H4 (cell line): ENCODE measurements around the gene TMEM163. TPM values are rescaled to one million over a fixed set of nuclear protein-coding genes. Genes with fewer than 3 reads are reported as not detected.

Experiments used
- DNase-seq: peaks from one replicate; pipeline ENCODE4 v3.0.0-alpha.2; 2015; ENCODE audit warnings: low spot score
- total RNA-seq: library from RNA; depleted of rRNA; stranded (reverse); fragments of >200 nt; shearing (Covaris generic); gene quantifications from 2 replicates; pipeline ENCODE4 v1.2.3, GENCODE V29; 2014

The TMEM163 gene
- total RNA-seq, 1 experiment from 2014 or later, result not detected

DNA sequence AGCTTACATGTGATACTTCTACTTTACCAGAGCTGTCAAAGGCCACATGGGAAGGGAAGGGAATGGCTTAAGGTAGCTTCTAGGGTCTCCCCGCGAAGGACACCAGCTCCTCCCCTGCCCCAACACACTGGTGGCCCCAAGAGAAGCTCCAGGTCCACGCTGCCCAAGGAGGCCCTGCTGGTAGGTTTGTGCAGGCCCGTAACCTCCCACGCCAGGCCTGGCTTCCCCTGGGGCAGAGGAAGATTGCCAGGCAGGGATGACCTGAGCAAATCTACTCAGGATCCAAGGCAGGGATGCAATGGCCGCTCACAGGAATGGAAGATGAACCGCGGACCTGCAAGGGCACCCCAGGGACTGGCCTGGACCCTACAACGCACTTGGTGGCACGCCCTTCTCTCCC, 259.9 kb downstream of the TMEM163 start:
- no peak for DNase-seq

DNA sequence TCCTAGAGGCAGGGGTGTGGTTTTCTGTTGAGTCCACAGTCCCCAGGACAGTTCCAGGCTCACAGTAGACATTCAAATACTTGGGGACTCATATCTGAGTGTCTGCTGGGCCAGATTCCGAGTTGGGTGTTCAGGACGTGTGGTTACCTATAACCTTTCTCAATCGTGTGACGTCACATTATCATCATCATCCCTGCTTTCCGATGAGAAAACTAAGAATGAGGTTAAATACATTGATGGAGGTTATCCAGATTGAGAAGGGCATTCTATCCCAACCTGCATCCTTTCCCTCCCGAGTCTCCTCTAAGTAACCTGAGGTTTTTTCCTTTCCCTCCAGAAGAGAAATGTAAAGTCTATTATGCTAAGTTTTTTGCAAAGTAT, 260.3 kb downstream of the TMEM163 start:
- DNase-seq, result no peak

DNA sequence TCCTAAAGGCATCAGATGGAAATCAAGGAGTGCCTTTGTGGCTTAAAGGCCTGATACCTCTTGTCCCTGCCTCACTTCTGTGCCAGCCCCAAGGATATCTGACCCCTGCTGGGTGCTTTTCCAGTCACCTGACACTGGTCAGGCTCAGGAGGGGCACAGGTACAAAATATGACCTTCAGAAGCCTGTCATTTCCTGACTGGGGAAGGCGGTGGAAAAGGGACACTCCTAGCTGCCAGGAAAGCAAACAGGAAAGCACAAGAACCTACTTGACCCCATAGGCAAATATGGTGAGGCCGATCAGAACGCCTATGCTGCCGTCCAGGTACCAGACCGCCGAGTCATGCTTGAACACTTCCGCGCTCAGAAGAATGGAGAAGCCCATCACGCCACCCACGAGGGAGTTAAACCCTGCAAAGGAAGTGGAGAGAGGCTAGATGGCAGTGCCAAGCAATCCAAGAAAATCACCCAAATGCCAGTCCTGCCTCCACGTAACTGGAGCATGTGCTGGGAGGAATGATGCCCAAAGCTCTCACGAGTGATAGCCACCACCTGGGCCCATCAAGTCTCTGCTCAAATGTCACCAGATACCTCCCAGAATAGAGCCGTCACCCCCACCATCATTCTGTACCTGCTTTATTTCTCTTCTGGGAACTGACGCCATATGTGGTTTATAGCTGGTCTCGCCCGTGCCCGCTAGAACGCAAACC, 260.9 kb downstream of the TMEM163 start:
- DNase-seq, result no peak

DNA sequence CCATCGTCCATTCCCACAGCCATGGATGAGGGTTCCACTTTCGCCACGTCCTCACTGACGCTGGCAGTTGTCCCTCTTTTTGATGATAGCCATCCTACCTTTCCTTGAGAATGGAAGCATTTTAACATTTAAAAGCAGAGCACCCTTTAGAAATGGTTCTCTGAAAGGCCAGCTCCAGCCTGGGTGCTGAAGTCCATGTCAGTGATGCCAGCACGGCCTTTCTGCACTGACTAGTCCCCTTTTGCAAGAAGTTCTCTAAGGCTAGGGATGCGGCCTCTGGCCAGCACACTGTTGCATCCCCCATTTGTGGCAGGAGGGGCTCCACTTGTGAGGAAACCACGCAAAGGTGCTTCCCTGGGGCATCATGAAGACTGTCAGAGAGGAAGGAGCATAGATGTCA, 261.4 kb downstream of the TMEM163 start:
- DNase-seq, result no peak

DNA sequence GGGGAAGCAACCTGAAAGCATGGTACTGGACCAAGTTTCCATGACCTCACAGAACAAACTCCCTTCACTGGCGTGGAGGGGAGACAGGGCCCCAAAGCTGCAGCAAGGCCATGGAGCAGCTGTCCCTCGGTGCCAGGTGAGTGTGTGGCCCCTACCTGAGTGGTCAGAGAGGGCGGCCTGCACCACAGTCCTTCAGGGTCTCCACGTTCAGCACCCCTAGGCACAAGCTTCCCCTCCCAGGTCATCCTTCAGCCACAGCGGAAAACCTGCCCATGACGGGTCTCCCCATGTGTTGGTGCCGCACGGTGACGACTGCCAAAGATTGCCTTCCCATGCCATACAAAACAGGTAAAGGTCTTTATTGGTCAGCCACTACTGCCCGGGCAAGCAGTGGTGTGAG, 263.4 kb downstream of the TMEM163 start:
- no peak for DNase-seq

DNA sequence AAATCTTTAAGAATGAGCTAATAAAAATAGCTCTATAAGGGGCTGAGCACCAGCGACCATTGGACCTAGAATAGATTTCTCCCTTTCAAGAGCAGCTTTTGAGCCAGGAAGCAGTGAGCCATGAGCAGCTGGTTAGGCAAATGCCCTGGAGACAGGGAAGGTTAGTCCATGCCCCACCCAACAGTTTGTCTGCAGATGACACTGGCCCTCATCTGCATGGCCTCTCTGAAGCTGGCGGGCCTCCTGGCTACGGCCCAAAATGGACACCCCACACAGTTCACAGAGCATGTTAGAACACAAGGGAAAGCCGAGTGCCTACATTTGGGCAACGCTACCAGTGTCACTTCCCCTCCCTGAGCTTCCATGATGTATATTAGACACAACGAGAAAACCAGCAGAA, 263.9 kb downstream of the TMEM163 start:
- DNase-seq, result no peak

DNA sequence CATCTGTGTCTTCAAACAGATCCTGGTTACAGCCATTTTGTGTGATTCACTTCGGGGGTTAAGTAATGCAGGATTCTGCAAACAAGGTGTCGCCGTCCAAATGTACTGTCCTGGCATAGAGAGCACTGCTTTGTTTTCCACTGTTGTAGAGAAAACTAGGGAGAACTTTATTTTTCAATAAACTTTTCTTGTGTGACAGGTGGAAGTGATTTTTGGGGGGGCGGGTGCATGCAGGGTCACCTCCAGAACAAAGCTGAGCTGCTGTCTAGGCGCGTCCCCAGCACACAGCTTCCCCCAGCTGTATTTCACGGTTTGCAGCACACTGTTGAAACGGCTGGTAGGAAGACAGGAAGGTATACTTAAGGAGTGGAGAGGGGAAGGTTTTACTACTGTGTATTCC, 264.4 kb downstream of the TMEM163 start:
- no peak for DNase-seq

DNA sequence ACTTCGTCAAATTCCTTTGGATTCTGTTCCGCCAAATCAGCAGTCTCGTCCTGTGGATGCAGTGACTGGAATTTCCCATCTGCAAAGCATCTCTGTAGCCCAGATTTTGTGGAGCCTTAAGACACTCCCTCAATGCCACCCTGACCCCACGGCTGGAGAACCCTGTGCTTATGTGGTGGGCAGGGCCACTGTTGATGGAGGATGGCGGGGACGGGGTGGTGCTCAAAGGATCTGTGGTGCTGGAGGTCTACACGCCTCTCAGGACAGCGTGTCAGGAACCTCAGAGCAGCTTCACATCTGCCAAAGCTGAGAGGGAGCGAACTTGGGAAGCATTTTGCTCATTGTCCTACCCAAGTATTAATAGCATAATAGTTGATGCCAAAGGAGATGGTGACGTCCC, 264.8 kb downstream of the TMEM163 start:
- DNase-seq, result no peak

DNA sequence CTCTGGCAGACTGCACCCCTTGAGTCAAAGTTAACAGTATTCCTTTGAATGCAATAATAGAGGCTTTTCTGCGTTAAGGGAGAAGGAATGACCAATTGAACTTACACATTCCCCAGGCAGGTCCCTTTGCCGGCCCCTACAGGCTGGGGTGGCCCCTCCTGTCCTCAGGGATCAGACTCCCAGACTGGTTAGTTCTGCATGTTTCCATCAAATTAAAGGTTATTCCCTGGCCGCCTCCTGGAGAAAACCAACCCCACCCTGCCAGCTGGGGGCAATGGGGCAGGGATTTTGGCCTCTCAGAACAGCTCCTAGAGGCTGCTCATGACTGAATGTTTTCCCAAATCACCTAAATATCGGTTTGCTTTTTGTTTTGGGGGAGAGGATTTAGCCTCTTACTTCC, 265.3 kb downstream of the TMEM163 start:
- DNase-seq, result no peak

DNA sequence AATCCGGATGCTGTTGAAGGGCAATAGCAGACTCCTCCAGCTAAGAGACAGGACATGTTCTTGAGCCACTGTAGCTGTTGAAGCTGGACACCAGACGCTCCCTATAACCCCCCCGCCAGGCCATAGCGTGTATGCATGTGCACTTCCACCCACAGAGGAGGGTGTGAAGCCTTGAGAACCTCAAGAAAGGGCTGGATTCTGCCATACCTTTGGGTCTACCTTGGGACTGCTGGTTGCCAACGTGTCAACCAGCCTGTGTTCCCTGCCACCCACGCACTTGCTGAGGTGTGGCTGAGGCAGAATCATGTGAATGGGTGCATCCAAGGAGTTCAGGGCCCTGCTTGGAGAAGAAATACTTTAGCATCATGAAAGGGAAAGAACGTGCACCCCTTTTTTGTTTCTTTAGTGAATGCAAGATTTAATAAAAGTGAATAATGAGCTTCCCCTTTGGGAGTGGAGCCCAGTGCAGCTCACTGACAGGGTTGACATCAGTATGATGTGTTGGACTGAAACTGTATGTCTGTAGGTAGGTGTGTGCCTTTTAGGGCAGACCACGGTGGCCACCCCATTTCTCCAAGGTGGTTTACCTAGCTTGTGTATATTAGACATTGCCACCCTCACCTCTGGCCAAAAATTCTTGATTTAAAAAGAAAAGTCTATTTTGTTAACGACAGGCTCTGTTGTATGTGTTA, 266.6 kb downstream of the TMEM163 start:
- no peak for DNase-seq

DNA sequence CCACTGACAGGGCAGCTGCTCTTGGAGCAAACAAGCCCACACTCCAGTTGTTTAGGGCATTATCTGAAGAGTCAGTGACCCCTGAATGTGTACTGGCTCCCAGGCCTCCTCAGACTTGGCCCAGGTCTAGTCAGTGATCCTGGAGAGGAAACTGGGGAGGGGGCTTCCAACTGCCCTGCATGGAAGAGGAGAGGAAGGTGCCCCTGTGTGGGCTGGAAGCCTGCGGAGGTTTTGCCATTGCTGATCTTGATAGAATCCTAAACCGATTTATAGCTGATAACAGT, 267.5 kb downstream of the TMEM163 start:
- no peak for DNase-seq

DNA sequence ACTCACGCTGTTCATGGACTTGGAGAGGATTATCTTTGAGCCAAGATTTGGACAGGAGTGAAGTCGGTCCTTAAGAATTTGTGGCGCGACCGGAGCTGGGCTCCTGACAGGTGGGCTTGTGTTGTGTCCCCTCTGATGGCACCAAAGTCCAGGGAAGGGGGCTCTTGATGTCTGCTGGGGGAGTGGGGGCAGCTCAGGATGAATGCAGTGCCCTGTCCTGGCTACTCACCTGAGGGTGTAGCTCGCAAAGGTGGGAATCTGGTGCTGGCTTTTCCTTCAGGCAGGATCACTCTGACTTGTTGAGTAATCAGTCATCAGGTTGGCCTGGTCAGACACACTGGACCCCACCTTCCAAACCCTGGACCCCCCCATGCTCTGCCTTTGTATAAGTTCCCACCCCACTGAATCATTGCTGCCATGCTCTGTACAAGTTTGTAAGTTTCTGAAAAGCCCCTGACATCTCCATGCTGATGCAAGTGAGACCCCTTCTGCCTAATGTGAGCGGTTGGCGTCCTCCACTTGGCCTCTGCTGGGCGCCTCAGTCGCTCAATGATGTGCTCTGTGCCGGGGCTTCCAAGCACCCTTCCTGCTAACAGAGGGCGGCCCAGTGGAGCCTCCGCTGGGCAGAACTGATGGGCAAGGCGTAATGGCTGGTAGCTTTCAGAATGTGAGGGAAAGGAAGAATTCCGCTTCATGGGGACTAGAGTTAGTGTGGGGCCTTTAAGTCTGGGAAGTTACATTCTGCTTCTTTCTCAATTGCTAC, 268.9 kb downstream of the TMEM163 start:
- DNase-seq, result no peak

DNA sequence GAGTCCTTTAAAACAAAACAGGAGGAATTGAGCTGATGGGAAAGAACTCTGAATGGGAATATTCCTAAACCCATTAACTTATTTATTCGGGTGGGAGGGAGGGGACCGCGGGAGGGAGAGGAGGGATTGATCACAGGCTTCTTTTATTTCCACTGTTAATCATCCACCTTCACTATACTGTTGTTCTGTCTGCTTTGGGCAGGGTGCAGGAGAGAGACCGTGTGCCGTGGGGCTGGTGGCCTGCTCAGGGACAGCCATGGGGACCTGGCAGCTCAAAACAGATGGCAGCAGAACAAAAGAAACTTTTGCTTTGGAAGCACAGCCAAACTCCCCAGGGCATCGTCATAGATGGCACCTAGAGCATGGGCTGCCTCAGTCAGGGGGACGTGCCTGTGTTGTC, 269.6 kb downstream of the TMEM163 start:
- DNase-seq, result no peak

DNA sequence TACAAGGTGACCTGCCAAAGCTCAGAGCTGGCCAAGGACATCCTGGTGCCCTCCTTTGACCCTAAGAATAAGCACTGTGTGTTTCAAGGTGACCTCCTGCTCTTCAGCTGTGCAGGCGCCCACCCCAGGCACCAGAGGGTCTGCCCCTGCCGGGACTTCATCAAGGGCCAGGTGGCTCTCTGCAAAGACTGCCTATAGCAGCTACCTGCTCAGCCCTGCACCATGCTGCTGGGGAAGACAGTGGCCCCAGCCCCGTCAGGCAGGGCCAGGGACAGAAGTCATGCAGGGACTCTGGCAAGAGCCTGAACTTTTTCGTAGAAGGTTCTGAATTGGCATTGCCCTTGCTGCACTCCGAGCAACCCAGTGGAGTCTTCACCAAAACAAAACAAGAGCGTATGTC, 270.1 kb downstream of the TMEM163 start:
- DNase-seq, result no peak

DNA sequence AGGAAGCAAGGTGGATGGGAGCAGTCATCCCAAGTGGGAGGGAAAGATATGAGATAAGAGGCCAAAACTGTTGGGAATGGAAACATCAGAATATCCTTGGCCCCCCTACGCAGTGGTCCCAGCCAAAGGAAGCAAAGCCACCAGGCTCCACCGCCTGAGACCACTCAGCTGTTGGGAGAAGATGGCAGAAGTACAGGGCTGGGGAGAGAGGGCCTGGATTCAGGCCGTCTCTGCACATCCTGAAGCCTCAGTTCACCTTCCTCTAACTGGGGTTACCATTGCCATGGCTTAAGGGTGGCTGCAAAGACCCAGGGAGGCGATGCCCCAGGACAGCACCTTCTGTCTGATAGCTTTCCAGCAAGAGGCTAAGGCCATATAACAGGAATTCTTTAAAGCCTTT, 271.1 kb downstream of the TMEM163 start:
- no peak for DNase-seq

DNA sequence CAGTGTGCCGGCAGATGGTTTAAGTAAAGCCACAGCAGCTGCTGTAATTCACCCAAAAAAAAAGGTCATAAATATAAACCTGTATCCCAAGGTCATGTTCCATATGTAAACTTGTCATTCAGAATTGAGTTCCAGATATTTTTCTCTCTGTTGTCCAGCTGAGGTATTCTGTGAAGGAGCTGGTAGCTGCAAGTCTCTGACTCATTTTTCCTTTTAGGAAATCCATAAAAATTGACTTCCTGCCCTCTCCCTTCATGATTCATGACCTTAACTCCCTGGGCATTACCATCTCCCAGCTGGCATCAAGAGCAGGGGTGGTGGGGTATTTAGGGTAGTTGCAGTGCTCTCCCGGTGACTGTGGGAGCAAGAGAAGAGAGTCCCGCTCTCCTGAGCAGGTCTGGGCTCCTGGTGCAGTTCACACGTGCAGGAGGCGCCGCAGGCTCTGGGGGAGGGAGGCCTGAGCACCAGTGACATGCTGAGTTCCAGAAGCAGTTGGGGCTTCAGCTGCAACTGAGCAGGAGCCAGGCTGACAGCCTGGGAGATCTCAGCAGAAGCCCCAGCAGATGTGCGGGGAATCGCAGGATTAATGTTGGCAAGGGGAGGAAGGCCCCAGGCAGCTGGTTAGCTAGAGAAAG, 272.3 kb downstream of the TMEM163 start:
- DNase-seq, result no peak

DNA sequence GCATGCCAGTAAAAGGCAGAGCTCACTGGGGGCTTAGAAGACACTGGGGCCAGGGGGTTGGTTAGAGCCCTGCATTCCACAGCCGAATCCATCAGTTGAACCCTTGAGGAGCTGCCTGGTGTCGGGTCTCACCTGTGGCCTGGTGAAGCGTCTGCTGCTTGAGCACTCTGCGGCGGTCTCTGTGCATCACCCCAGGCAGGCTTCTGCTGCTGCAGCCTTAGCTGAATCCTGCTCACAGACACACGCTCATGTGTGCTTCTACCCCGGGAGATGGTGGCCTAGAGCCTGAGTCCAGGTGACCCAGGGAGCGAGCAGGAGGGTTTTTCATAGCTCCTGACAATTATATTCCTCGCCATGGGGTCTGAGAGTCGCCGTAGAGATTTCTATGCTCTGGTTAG, 272.8 kb downstream of the TMEM163 start:
- no peak for DNase-seq

DNA sequence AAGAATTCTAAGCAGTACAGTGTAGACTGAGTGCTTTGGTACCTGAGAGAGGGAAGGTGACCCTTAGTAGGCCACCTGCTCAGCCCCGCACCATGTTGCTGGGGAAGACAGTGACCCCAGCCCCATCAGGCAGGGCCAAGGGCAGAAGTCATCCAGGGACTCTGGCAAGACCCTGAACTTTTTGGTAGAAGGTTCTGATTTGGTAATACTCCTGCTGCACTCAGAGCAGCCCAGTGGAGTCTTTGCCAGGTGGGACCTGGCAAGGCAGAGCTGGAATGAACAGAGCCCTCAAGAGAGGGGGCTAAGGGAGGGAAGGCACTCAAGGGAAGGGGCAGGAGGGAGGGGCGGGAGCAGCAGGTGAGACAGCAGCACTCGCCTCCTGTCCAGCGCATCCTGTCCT, 273.7 kb downstream of the TMEM163 start:
- no peak for DNase-seq

DNA sequence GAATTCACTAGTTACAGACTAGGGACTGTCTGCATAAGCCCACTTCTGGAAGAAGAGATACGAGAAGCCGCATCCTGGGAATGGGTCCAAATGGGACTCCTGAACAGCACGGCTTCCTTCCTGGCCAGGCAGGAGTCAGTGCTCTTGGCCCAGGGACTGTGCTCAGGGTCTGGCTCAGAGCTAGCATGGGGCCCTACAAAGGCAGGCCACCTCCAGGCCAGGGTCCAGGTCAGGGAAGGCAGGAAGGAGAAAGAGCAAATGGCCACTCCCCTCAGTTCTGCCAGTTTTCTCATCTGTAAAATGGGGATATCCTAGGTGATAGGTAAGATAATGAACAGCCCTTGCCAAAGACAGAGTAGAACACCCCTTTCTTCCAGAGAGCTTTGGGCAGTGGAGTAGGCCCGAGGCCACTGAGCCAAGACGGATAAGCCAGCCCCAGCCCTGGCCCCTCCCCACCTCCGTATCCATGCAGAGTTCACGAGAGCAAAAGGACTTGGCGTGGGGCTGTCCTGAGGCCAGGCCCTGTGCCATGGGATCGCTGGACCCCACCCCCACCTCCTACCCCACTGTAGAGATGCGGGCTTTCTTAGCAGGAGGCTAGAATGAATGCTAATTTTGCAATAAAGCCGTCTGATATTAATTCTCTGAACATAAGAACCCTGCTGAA, 274.9 kb downstream of the TMEM163 start:
- DNase-seq, result no peak

DNA sequence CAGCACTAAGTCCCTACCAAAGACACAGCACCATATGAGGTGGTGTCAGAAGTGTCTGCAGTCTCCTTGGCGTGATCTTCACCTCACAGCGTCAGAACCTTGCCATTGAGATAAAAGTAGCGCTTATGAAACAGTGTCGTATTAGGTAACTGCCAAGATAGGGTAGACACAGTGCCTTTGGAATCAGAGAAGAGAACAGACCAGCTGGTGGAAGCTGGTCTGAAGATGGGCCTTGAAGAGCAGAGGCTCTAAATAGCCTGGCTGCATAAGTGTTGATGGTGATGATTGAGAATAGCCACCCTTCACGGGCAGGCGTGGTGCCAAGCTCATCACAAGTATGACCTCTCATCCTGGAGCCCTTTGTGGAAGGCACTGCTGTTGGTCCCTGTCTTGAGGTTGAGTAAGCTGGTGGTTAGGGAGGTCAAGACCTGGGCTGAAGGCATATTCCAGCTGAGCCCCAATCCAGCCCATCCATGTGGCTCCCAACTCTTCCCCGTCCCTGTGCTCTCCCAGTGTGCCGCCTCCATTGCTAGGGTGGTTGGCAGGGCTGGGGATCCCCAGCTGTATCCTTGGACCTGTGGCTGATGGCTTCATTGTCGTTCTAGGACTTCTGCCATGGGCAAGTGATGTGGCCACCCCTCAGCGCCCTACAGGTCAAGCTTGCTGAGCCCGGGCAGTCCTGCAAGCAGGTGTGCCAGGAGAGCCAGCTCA, 277.5 kb downstream of the TMEM163 start:
- no peak for DNase-seq

DNA sequence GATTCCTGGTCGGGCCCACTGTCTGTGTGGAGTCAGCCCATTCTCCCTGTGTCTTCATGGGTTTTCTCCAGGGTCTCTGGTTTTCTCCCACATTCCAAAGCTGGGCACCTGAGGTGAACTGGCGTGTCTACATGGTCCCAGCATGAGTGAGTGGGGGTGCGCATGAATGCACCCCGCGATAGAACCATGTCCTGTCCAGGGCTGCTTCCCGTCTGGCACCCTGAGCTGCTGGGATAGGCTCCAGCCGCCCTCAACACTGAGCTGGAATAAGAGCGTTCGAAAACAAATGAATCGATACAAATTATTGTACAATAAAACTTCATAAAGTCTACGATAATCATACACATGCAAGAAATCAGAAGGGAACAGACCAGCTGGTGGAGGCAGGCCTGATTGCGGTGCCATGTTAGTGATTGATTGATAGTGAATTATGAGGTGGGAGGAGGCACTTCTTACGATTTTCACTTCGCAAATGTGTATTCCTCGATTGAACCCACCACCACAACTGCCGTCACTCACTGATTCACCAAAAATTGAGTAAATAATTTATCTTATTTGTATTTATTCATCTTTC, 278.4 kb downstream of the TMEM163 start:
- DNase-seq, result no peak
